Osteoblast (primary cell): ENCODE measurements around the gene ADCK1. TPM values are rescaled to one million over a fixed set of nuclear protein-coding genes. Genes with fewer than 3 reads are reported as not detected.

ENCODE experiments used
- DNase-seq: peaks from one replicate; pipeline ENCODE4 v3.0.0; 2011; ENCODE audit warnings: low spot score, mixed read lengths; ENCODE audit not compliant: insufficient read length; ENCODE audit errors: missing footprints
- H2AFZ ChIP-seq: 2 replicates; pipeline ENCODE4 v1.6.0; 2011; ENCODE audit warnings: mild to moderate bottlenecking, low read length
- H3K27ac ChIP-seq: 2 replicates; pipeline ENCODE4 v1.5.1; 2011; ENCODE audit warnings: mild to moderate bottlenecking, low read depth, low read length, moderate library complexity
- H3K27me3 ChIP-seq: 2 replicates; pipeline ENCODE4 v1.6.0; 2012; ENCODE audit warnings: mild to moderate bottlenecking, control low read depth, inconsistent platforms, low read length, moderate library complexity; ENCODE audit not compliant: insufficient read depth
- H3K36me3 ChIP-seq: 2 replicates; pipeline ENCODE4 v1.5.1; 2011; ENCODE audit warnings: mild to moderate bottlenecking, low read length, control low read depth, moderate library complexity; ENCODE audit not compliant: insufficient read depth
- H3K4me1 ChIP-seq: 2 replicates; pipeline ENCODE4 v1.5.1; 2011; ENCODE audit warnings: mild to moderate bottlenecking, low read length, control low read depth, moderate library complexity; ENCODE audit not compliant: insufficient read depth
- H3K4me2 ChIP-seq: 2 replicates; pipeline ENCODE4 v1.6.0; 2011; ENCODE audit warnings: mild to moderate bottlenecking, low read length; ENCODE audit not compliant: insufficient read depth
- H3K4me3 ChIP-seq: fragments of 200-600 bp; sonication (generic); 3 replicates; pipeline ENCODE4 v1.5.1; 2012; ENCODE audit warnings: mild to moderate bottlenecking, low read length, inconsistent platforms; ENCODE audit not compliant: insufficient read depth
- H3K79me2 ChIP-seq: 2 replicates; pipeline ENCODE4 v1.6.0; 2012; ENCODE audit warnings: mild to moderate bottlenecking, low read length, control low read depth, inconsistent platforms; ENCODE audit not compliant: insufficient read depth
- H3K9me3 ChIP-seq: 2 replicates; pipeline ENCODE4 v1.5.1; 2011; ENCODE audit warnings: low read depth, low read length, control low read depth
- H4K20me1 ChIP-seq: 2 replicates; pipeline ENCODE4 v1.6.0; 2012; ENCODE audit warnings: mild to moderate bottlenecking, low read length, control low read depth; ENCODE audit not compliant: insufficient read depth
- CTCF ChIP-seq: IDR thresholded peaks from 2 replicates; pipeline ENCODE4 v1.5.1; 2011; ENCODE audit warnings: mild to moderate bottlenecking, low read depth, low read length, moderate library complexity; ENCODE audit errors: extremely low read depth
- total RNA-seq: library from RNA; depleted of rRNA; stranded (reverse); fragments of >200 nt; gene quantifications from 2 replicates; pipeline ENCODE4 v1.2.3, GENCODE V29; 2012

The ADCK1 gene
- total RNA-seq, 1 donor = 9.0 TPM

DNA sequence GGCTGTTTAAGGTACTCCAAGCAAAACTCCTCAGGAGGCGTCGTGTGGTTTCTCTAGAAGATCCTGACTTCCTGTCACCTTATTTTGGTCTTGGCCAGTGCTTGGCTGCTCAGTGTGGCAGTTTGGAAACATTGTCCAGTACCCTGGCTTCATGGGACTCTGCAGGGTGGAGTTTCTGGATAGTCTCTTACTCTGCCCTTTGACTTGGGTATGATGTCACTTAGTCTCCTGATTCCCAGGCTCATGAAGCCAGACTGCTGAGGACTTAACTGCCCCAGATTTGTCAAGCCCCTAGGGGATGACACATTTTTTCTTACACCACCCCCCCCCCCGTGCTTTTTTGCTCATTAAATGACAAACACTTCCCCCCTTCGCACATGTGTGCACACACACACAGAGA lies 82.7 kb downstream of the ADCK1 start:
- Histone ChIP-seq H3K9me3 (no peaks in the 10 kb centered on the region), H3K27ac (no peak overlapping the region), H3K36me3 (no peaks in the 10 kb centered on the region), H2AFZ (no peak overlapping the region), H3K4me2 (no peak overlapping the region), H3K27me3 (no peaks in the 10 kb centered on the region), H4K20me1 (no peaks in the 10 kb centered on the region), H3K79me2 (no peaks in the 10 kb centered on the region), H3K4me1 (peaks cover 3% of the 10 kb centered on the region), H3K4me3 (no peak overlapping the region)
- DNase-seq = no peak
- TF ChIP-seq CTCF = no peak

- H3K36me3 ChIP-seq = no peaks in the 10 kb centered on the region
- H3K4me2 ChIP-seq = no peak overlapping the region
- no peaks in the 10 kb centered on the region for H3K9me3 ChIP-seq
- H4K20me1 ChIP-seq = no peaks in the 10 kb centered on the region
- H3K27me3 ChIP-seq = no peaks in the 10 kb centered on the region
- no peaks in the 10 kb centered on the region for H3K79me2 ChIP-seq
- no peak overlapping the region for H2AFZ ChIP-seq
- DNase-seq = no peak
- no peak overlapping the region for H3K27ac ChIP-seq
- no peak for TF ChIP-seq CTCF
- peaks cover 3% of the 10 kb centered on the region for H3K4me1 ChIP-seq
- no peak overlapping the region for H3K4me3 ChIP-seq
Observed at GRCh38 chr14:77883131-77883846, 83.4 kb downstream of the ADCK1 start.

- H3K4me1 ChIP-seq = peaks cover 3% of the 10 kb centered on the region
Observed at GRCh38 chr14:77883847-77884238, 83.9 kb downstream of the ADCK1 start.

More at GRCh38 chr14:77883847-77884238, 83.9 kb downstream of the ADCK1 start:
- DNase-seq = no peak
- Histone ChIP-seq H4K20me1 (no peaks in the 10 kb centered on the region), H3K27me3 (no peaks in the 10 kb centered on the region), H3K4me2 (no peak overlapping the region), H3K27ac (no peak overlapping the region), H3K4me3 (no peak overlapping the region), H3K36me3 (no peaks in the 10 kb centered on the region), H3K9me3 (no peaks in the 10 kb centered on the region), H3K79me2 (no peaks in the 10 kb centered on the region), H2AFZ (no peak overlapping the region)
- no peak for TF ChIP-seq CTCF
